HFFc6 (cell line): ENCODE measurements around the gene NFATC2IP. TPM values are rescaled to one million over a fixed set of nuclear protein-coding genes. Genes with fewer than 3 reads are reported as not detected.

Experiments
- DNase-seq: peaks from one replicate; pipeline ENCODE4 v3.0.0-alpha.2; 2018
- H3K27ac Mint-ChIP-seq: 2 replicates; pipeline ENCODE4 v1.8.0; 2020; ENCODE audit warnings: mild to moderate bottlenecking, mixed read lengths
- H3K27me3 Mint-ChIP-seq: 2 replicates; pipeline ENCODE4 v1.8.0; 2021; ENCODE audit warnings: mild to moderate bottlenecking, moderate library complexity, mixed read lengths; ENCODE audit not compliant: insufficient read depth
- H3K36me3 Mint-ChIP-seq: 2 replicates; pipeline ENCODE4 v1.8.0; 2021; ENCODE audit warnings: low read depth, mixed read lengths
- H3K4me1 Mint-ChIP-seq: 2 replicates; pipeline ENCODE4 v1.8.0; 2020; ENCODE audit warnings: low read depth, mixed read lengths
- H3K4me3 Mint-ChIP-seq: 2 replicates; pipeline ENCODE4 v1.8.0; 2020; ENCODE audit warnings: mild to moderate bottlenecking, moderate library complexity, mixed read lengths
- H3K9me3 Mint-ChIP-seq: 2 replicates; pipeline ENCODE4 v1.8.0; 2020; ENCODE audit warnings: mild to moderate bottlenecking, mixed read lengths
- total RNA-seq, 6 experiments: library from RNA; stranded (reverse); fragmentation: NEBNext Ultra II Directional; extraction: Animal tissue kit (Norgen Biotek cat#: 25700); gene quantifications; 2 replicates in 1 of 6; 3 replicates in 5 of 6; pipeline ENCODE4 v1.2.3, GENCODE V29; 2021
- TF ChIP-seq, protein P1 (sequence below): fragments of 200-600 bp; sonication (generic); IDR thresholded peaks from 2 replicates; pipeline ENCODE4 v1.5.0; 2021; ENCODE audit warnings: antibody characterized with exemption, mild to moderate bottlenecking

The NFATC2IP gene
- total RNA-seq, 6 experiments from 2014 or later = 18.1 to 21.9 (median 19.9) TPM

DNA sequence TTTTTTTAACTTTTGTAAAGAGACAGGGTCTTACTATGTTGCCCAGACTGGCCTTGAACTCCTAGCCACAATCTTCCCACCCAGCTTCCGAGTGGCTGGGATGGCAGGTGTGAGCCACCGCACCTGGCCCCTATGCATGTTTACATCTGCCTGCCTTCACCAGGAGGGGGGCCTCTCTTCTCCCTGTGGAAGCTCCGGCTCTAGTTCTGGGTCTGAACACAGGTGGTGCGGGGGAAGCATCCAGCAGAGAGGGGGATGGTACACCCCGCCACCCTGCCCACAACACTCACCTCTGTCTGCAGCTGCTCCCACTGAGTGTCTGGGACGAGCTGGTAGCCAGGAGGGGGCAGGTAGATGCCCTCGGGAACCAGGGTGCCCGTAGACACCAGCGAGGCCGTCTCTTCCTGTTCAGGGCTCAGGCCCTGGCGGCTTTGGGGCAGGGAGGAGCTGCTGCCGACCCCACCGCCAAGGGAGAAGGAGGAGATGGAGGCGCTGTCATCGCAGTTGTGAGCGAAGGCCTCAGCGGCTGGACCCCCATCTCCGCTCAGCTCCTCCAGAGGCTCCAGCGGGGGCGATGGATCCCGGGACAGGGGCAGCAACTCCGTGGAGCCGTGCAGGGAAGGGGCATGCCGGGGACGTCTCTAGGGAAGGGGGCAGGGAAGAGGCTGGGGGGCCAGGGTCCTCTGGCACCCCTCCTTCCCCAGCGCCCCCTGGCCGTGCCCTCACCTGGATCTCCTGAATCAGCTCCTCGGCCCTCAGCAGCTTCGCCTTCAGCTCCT is 36.6 kb upstream of the NFATC2IP start:
- Mint-ChIP-seq H3K4me3 (no peak overlapping the region), H3K27ac (no peak overlapping the region), H3K36me3 (peaks cover 20% of the 10 kb centered on the region), H3K4me1 (peaks cover 8% of the 10 kb centered on the region), H3K27me3 (peaks cover 4% of the 10 kb centered on the region), H3K9me3 (no peaks in the 10 kb centered on the region)
- TF ChIP-seq, protein P1, sequence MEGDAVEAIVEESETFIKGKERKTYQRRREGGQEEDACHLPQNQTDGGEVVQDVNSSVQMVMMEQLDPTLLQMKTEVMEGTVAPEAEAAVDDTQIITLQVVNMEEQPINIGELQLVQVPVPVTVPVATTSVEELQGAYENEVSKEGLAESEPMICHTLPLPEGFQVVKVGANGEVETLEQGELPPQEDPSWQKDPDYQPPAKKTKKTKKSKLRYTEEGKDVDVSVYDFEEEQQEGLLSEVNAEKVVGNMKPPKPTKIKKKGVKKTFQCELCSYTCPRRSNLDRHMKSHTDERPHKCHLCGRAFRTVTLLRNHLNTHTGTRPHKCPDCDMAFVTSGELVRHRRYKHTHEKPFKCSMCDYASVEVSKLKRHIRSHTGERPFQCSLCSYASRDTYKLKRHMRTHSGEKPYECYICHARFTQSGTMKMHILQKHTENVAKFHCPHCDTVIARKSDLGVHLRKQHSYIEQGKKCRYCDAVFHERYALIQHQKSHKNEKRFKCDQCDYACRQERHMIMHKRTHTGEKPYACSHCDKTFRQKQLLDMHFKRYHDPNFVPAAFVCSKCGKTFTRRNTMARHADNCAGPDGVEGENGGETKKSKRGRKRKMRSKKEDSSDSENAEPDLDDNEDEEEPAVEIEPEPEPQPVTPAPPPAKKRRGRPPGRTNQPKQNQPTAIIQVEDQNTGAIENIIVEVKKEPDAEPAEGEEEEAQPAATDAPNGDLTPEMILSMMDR = no peak
- DNase-seq = no peak

DNA sequence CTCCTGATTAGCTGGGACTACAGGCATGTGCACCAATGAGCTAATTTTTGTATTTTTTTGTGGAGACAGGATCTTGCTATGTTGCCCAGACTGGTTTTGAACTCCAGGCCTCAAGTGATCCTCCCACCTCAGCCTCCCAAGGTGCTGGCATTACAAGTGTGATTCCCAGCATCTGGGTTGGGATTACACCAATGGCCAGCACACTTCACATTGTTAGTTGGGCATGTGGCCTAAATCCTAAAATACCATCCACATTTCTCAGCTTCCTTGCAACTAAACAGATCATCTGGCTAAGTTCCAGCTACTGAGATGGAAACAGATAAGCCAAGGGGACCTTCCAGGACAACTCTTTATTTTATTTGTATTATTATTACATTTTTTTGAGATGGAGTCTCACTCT is 35.6 kb upstream of the NFATC2IP start:
- peaks cover 8% of the 10 kb centered on the region for H3K4me1 Mint-ChIP-seq
- H3K27me3 Mint-ChIP-seq = peaks cover 4% of the 10 kb centered on the region
- DNase-seq = peak; percentile 79
- peaks cover 20% of the 10 kb centered on the region for H3K36me3 Mint-ChIP-seq
- no peaks in the 10 kb centered on the region for H3K9me3 Mint-ChIP-seq
- 0 out of 2 replicates have a peak overlapping the region, but pooled peaks have one; percentile 43 for H3K27ac Mint-ChIP-seq
- no peak overlapping the region for H3K4me3 Mint-ChIP-seq
- TF ChIP-seq, protein P1 = no peak

DNA sequence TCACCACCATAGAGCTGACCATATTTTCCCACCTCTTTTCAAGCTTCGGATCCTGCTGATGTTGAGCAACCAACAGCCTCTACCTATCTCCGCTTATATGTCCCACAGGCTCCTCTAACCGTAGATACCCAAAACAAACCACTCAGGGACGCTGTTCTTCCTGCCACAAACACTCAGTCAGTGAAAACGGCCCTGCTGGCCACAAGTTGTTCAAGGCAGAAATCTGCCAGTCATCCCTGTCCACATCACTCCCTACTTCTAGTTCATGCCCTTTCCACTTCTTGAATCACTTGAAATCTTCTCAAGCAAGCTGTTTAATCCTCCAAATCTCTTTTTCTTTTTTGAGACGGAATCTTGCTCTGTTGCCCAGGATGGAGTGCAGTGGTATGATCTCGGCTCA is 33.6 kb upstream of the NFATC2IP start:
- Mint-ChIP-seq H3K27ac (no peak overlapping the region), H3K27me3 (peaks cover 4% of the 10 kb centered on the region), H3K4me1 (peaks cover 8% of the 10 kb centered on the region), H3K4me3 (no peak overlapping the region; the same call in 1 of the 2 replicates), H3K36me3 (peaks cover 26% of the 10 kb centered on the region), H3K9me3 (no peaks in the 10 kb centered on the region)
- TF ChIP-seq, protein P1 = no peak
- DNase-seq = no peak

DNA sequence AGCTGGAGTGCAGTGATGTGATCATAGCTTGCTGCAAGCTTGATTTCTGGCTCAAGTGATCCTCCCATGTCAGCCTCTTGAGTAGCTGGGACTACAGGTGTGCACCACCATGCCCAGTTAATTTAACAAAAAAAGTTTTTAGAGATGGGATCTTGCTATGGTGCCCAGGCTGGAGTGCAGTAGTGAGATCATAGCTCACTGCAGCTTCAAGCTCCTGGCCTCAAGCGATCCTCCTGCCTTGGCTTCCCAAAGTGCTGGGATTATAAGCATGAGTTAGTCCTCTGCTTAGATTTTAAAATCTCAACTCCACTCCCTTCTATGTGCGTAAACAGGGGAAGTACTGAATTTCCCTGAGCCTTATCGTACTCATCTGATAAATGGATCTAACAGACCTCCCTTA is 32.0 kb upstream of the NFATC2IP start:
- Mint-ChIP-seq H3K4me3 (no peak overlapping the region), H3K27ac (no peak overlapping the region), H3K9me3 (no peaks in the 10 kb centered on the region), H3K27me3 (no peaks in the 10 kb centered on the region), H3K36me3 (peaks cover 26% of the 10 kb centered on the region), H3K4me1 (peaks cover 12% of the 10 kb centered on the region; the same call in 1 of the 2 replicates)
- DNase-seq = no peak
- TF ChIP-seq, protein P1 = no peak

DNA sequence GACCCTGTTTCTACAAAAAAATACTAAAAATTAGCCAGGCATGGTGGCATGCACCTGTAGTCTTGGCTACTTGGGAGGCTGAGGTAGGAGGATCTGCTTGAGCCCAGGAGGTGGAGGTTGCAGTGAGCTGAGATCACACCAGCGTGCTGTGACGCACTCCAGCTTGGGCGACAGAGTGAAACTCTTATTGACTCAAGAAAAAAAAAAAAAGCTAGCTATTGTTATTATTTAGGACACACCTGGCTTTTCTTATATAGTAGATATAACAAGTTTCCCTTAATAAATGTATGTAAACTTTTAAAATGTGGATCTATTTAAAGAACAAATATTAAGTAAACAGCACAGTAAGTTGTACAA is 27.5 kb upstream of the NFATC2IP start:
- Mint-ChIP-seq H3K27me3 (peaks cover 3% of the 10 kb centered on the region; the same call in 1 of the 2 replicates), H3K36me3 (peaks cover 6% of the 10 kb centered on the region; the same call in 1 of the 2 replicates), H3K27ac (no peak overlapping the region), H3K4me3 (peak overlapping the region; percentile 35; the same call in 1 of the 2 replicates), H3K4me1 (peaks cover 11% of the 10 kb centered on the region; the same call in 1 of the 2 replicates), H3K9me3 (no peaks in the 10 kb centered on the region)
- no peak for DNase-seq
- TF ChIP-seq, protein P1 = no peak
